HG03159 (cell line): Measurements from ENCODE around the gene SRXN1.

Experiments used
- ATAC-seq: cut with Tn5 transposase; IDR thresholded peaks from one replicate; pipeline ENCODE4 v1.9.1; 2021; ENCODE audit warnings: mild to moderate bottlenecking, moderate library complexity; ENCODE audit not compliant: unreplicated experiment

The SRXN1 gene

DNA sequence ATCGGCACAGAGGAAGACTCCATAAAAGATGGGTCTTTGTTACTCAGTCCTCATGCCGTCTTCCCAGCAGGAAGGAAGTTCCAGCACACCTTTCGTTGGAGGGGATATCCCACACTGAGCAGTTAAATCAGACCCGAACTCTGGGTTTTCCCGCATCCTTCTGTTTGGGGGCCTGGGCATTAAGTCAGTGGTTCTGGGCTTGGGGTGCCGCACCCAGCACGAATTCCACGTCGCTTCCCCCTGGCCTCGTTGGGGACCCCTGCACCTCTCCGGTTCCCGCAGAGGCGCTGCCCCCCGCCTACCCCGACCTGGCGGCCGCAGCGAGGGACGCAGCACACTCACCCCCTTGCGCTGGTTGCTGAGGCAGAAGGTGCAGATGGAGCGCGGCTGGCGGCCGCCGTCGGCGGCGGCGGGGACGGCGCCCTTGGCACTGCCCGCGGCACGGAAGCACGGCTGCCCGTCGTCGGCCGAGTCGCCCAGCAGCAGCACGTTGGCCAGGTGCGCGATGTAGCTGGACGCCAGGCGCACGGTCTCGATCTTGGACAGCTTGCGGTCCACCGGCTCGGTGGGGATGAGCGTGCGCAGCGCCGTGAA lies 43.5 kb downstream of the SRXN1 start:
- ATAC-seq, result no peak

DNA sequence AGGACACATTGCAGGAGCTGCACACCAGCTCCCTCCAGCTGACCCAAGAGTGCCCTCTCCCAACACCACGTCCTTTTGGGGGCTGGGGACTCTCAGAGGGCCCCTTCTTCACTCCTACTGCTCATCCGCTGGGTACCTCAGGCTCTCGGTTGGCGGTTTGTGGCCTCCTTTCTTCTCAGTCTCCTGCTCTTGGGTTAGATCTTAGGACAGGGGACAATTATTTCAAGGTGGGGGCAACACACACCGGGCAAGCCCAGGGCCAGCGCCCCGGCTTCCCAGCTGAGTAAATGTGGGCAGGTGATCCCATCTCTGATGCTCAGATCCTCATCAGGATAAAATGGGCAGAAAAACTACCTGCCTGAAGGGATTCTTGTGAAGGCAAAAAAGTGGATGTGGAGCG lies 44.0 kb downstream of the SRXN1 start:
- no peak for ATAC-seq

DNA sequence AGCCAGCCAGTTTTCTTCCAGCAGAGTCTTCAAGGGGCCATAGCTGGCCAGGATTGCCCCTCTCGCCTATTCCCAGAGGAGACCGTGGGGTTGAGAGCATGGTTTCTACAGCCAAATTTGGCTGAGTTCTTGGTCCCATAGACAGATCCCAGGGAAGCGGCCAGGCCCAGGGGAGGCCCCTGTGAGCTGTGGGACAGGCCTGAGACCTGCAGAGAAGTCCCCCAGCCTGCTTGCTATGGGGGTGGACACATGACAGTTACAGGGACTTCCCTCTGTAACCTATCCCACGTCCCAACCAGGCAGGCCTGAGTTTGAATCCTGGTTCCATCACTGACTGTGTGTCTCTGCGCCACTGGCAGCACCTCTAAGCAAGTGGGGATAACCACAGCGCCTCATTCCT lies 45.5 kb downstream of the SRXN1 start:
- no peak for ATAC-seq

DNA sequence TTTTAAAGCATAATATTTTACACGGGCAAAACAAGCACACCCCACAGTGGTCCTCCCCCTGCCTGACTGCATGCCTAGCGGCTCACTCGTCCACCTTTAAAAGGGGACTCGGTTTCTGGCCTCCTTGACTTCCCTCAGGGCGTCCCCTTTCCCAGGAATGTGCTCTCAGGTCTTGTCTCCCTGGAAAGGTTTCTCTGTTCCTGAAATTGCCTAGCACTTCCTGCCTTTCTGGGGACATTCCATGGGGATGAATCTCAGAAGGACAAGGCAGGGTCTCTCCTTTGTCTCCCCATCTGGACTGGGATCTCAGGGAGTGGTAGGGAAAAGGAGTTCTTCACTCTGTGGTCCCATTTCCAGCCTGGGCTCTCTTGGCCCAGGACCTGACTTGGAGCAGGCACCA lies 47.8 kb downstream of the SRXN1 start:
- ATAC-seq, result no peak

DNA sequence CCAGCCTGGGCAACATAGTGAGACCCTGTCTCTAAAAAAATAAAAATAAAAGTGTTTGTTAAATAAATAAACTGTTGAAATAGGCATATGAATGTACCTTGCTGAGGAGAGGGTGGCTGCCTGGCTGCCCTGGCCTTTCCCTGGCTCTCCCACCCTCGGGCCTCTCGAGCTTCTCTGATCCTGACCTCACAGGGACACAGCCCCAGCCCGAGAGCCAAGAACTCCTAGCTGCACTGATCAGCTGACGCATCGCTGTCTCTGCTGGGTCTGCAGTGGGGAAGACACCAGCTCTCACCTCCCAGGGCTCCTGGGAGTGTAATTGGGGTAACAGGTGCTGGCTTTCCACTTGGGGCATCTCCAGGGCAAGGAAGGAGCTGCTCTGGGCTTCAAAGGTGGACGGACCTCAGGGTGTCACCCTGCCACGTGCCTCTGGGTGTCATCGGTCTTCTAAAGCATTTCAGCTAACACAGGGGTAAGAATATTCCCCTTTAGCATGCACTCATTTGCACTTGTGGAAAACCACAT lies 49.8 kb downstream of the SRXN1 start:
- no peak for ATAC-seq

DNA sequence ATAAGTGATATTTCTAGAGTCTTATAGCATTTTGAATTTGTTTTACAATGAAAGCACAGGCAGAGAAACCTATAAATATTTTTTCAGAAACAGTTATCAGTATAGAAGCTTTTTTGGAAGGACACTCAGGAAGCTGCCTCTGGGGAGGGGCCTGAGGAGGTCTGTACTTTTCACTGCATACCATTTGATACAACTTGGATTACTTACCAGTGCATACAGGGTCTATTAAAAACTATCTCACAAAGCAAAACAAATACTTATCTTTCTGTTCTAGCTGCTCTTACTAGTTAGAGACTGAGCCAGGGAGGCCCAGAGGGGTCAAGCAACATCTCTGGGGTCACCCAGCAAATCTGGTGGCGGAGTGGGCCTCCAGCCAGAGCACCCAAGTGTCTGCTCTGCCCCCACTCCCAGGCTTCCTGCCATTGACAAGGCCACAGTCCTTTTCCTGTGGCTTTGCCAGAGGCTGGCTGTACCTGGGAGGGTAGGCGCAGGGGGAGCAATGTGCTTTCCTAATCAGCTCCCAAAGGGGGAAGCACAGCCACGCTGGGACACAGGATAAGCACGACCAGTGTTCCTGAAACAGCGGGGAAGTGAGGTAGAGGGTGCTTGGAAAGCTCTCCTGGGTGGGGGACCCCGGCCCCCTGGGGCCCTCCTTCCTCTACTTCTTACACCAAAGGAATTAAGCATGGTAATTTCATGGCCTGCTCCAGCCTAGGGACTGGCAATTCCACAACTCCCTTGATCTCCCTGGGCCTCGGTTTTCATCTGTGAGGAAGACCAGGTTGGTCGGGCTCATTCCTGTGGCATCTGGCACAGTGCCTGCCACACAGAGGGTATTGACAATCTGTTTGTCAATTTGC lies 50.7 kb downstream of the SRXN1 start:
- ATAC-seq, result no peak

DNA sequence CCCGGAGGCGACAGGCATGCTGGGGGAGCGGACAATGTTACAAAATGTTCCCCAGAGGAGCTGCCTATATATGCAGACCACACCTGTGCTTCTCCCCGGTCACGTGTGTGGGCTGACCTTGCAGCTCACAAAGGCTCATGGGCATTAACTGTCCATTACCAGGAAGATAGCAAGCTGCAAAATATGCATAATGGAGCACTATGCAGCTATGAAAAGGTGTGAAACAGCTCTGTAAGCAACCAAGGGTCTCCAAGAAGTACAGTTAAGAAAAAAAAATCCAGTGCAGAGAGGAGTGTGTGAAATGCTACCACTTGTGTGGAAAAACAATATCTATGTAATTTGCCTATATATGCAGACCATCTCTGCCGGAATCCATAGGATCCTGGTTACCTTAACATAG lies 52.3 kb downstream of the SRXN1 start:
- ATAC-seq, result no peak

DNA sequence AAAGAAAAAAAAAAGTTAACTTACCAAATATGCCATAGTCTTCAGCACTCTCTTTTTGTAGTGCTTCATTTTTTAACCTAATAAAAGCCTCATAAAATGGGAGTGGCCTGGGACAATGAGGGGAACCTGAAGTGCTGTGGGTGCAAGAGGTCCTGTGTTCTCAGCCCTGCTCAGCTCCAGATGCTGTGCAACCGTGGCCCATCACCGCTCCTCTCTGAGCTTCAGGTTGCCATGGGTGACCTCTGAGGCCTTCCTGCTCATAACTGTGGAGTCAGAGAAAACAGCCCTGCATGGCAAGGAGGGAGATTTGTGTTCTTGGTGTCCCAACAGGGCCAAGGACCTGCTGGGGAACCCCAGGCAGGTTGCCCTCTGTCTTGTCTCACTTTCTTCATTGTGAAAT lies 52.9 kb downstream of the SRXN1 start:
- no peak for ATAC-seq

DNA sequence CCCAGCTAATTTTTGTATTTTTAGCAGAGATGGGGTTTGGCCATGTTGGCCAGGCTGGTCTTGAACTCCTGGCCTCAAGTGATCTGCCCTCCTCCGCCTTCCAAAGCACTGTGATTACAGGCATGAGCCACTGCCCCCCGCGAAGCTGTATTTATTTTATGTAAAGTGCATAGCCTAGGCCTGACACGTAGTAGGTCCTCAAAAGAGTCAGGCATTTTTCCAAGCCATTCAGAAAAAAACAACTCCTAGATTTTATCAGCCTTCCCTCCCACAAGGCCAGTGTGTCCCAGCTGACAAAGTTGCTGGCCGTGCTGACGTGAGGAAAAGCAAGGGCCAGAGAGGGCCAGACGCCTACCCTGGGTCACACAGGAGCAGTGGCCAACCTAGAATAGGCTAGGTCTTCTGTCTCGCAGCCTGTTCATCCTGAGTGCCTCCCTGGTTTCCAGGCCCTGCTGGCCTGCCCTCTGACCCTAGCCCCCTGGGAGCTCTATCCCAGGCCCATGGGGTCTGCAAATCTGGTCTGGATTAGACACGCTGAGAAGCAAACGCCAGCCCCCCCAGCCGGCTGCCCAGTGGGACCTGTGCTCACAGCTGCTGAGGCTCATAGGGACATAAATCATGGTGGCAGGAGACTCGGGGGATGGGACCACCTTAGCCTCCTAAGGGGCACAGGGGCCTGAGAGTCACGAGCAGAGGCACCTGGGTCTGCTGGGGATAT lies 54.7 kb downstream of the SRXN1 start:
- ATAC-seq, result no peak

DNA sequence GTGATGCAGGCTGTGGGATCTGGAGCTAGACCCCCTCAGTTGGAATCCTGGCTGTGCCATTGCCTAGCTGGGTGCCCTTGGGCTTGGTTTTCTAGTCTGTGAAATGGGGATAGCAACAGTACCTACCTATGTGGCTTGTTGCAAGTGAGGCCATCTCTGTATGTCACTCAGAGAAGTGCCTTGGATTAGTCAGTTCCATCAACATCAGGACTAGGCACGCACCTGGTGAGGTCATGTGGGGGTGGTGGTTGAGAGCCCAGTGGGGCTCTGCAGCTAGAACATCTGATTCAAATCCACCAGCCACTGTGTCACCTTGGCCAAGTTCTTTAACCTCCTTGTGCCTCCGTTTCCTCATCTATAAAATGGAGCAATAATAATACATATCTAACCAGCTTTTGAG lies 55.4 kb downstream of the SRXN1 start:
- no peak for ATAC-seq
